Endothelial cell of umbilical vein (primary cell): ENCODE results near the gene TESK2.

ENCODE experiments used
- CTCF ChIP-seq, 2 donors: IDR thresholded peaks; 1 replicate in 1 of 2; 2 replicates in 1 of 2; pipeline ENCODE4 v1.5.1; 2011; ENCODE audit warnings: low read length in 2 of 2, mild to moderate bottlenecking in 2 of 2, moderate library complexity in 2 of 2, control low read depth in 1 of 2, inconsistent platforms in 1 of 2, low read depth in 1 of 2; ENCODE audit not compliant: insufficient read depth in 1 of 2; ENCODE audit errors: extremely low read depth in 1 of 2
- EZH2 ChIP-seq: IDR thresholded peaks from 2 replicates; pipeline ENCODE4 v1.6.1; 2012; ENCODE audit warnings: borderline replicate concordance, low read depth, mild to moderate bottlenecking, moderate library complexity, low read length, inconsistent platforms; ENCODE audit not compliant: severe bottlenecking
- POLR2A ChIP-seq: IDR thresholded peaks from 2 replicates; pipeline ENCODE4 v1.6.1; 2012; ENCODE audit warnings: low read depth, mild to moderate bottlenecking, control low read depth, low read length

DNA sequence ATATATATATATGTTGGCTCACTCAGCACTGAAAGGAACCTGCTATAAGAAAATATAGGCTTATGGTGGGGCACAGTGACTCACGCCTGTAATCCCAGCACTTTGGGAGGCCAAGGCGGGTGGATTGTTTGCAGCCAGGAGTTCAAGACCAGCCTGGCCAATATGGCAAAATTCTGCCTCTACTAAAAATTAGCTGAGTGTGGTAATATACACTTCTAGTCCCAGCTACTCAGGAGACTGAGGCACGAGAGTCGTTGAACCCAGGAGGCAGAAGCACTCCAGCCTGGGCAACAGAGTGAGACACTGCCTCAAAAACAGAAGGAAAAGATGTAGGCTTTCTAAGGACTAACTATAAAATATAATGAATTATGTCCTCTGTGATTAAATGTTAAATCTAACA is 136.1 kb downstream of the TESK2 start:
- TF ChIP-seq POLR2A (no peak), CTCF (IDR thresholded peaks at IDR 0.05; ENCODE audit: extremely low read depth in 1 of 2, insufficient read depth in 1 of 2, low read depth in 1 of 2, low read length in 2 of 2) (no peak), EZH2 (no peak)
